PC-3 (cell line): ENCODE results near the gene MMP3. TPM values are rescaled to one million over a fixed set of nuclear protein-coding genes. Genes with fewer than 3 reads are reported as not detected.

Experiments used
- ATAC-seq: fragments of 200-7000 bp; cut with Tn5 transposase; 2 replicates; pipeline ENCODE4 v1.9.1; 2020; ENCODE audit warnings: mild to moderate bottlenecking, moderate library complexity
- BruUV-seq: library from RNA; stranded (reverse); fragments of 400-500 nt; replicated peaks from 2 replicates; lab custom pipeline; 2021; lab: Mats Ljungman, UMichigan
- CTCF ChIA-PET: fragments of 300-600 bp; sonication (Branson Sonifier 250); formaldehyde crosslinking; loops from one replicate; lab custom pipeline; 2022; ENCODE audit warnings: antibody characterized with exemption; lab: Charles Lee
- POLR2A ChIA-PET: fragments of 300-600 bp; sonication (Branson Sonifier 250); formaldehyde crosslinking; loops from one replicate; lab custom pipeline; 2022; ENCODE audit warnings: antibody characterized with exemption; ENCODE audit not compliant: unreplicated experiment; lab: Charles Lee
- DNase-seq: peaks from one replicate; pipeline ENCODE4 v3.0.0-alpha.2; 2015
- H2AFZ ChIP-seq: fragments of 300-600 bp; sonication (generic); 2 replicates; pipeline ENCODE4 v1.6.0; 2016; ENCODE audit warnings: antibody characterized with exemption, low read length
- H3F3A ChIP-seq: fragments of 300-600 bp; sonication (generic); one replicate; pipeline ENCODE4 v1.6.0; 2017; ENCODE audit warnings: antibody characterized with exemption, low read length, control low read depth, mild to moderate bottlenecking; ENCODE audit not compliant: unreplicated experiment
- H3K27ac ChIP-seq: fragments of 300-600 bp; sonication (generic); 2 replicates; pipeline ENCODE4 v1.5.1; 2016; ENCODE audit warnings: mild to moderate bottlenecking, low read length
- H3K27me3 ChIP-seq: fragments of 300-600 bp; sonication (generic); 2 replicates; pipeline ENCODE4 v1.6.1; 2016; ENCODE audit warnings: low read length, mixed read lengths
- H3K36me3 ChIP-seq: fragments of 300-600 bp; sonication (generic); 2 replicates; pipeline ENCODE4 v1.6.1; 2016; ENCODE audit warnings: low read depth, mixed run types, low read length, mixed read lengths
- H3K4me1 ChIP-seq: fragments of 300-600 bp; sonication (generic); 2 replicates; pipeline ENCODE4 v1.5.1; 2016; ENCODE audit warnings: low read length; ENCODE audit not compliant: insufficient read depth
- H3K4me2 ChIP-seq: fragments of 300-600 bp; sonication (generic); 2 replicates; pipeline ENCODE4 v1.6.0; 2016; ENCODE audit warnings: low read length
- H3K4me3 ChIP-seq: fragments of 300-600 bp; sonication (generic); 2 replicates; pipeline ENCODE4 v1.5.1; 2016; ENCODE audit warnings: mild to moderate bottlenecking, low read length, mixed read lengths
- H3K79me2 ChIP-seq: fragments of 300-600 bp; sonication (generic); 2 replicates; pipeline ENCODE4 v1.6.1; 2017; ENCODE audit warnings: low read length, mixed read lengths
- H3K9ac ChIP-seq: fragments of 300-600 bp; sonication (generic); 2 replicates; pipeline ENCODE4 v1.6.0; 2016; ENCODE audit warnings: mild to moderate bottlenecking, low read length
- H3K9me2 ChIP-seq: fragments of 300-600 bp; sonication (generic); replicated peaks from 2 replicates; pipeline ENCODE4 v1.6.1; 2016; ENCODE audit warnings: mixed run types, low read length, mixed read lengths
- H3K9me3 ChIP-seq: fragments of 300-600 bp; sonication (generic); 2 replicates; pipeline ENCODE4 v1.6.1; 2016; ENCODE audit warnings: low read length, mixed read lengths
- H4K20me1 ChIP-seq: fragments of 300-600 bp; sonication (generic); 2 replicates; pipeline ENCODE4 v1.6.1; 2016; ENCODE audit warnings: low read length, mixed read lengths
- EZH2 ChIP-seq: fragments of 300-600 bp; sonication (generic); IDR thresholded peaks from one replicate; pipeline ENCODE4 v1.6.1; 2017; ENCODE audit warnings: antibody characterized with exemption, mild to moderate bottlenecking, low read length; ENCODE audit not compliant: unreplicated experiment
- EZH2phosphoT487 ChIP-seq: fragments of 300-600 bp; sonication (generic); IDR thresholded peaks from 2 replicates; pipeline ENCODE4 v1.6.1; 2018; ENCODE audit warnings: mild to moderate bottlenecking, antibody characterized with exemption, low read length, borderline replicate concordance
- intact Hi-C: fragments of 100-400 bp; cut with micrococcal nuclease; formaldehyde crosslinking; loops from 2 replicates; pipeline ENCODE4 v1.9.0; 2023
- total RNA-seq: library from RNA; depleted of rRNA; stranded (reverse); fragments of >200 nt; gene quantifications from 2 replicates; pipeline ENCODE4 v1.2.3, GENCODE V29; 2014
- TF ChIP-seq, protein P1 (sequence below): fragments of 300-600 bp; sonication (generic); conservative IDR thresholded peaks from 2 replicates; pipeline ENCODE4 v1.5.1; 2017; ENCODE audit warnings: antibody characterized with exemption, low read depth, mild to moderate bottlenecking, low read length

Gene MMP3
- total RNA-seq, 1 experiment from 2014 or later, result not detected

GRCh38 chr11:102812188-102812587 is 31.2 kb downstream of the MMP3 start:
- Histone ChIP-seq H3K4me3 (no peak overlapping the region), H3K9ac (no peak overlapping the region), H3F3A (no peaks in the 10 kb centered on the region), H2AFZ (no peak overlapping the region), H3K4me2 (no peak overlapping the region), H3K36me3 (no peaks in the 10 kb centered on the region), H3K27ac (no peak overlapping the region), H3K9me2 (no peaks in the 10 kb centered on the region), H3K4me1 (0 out of 2 replicates have a peak, but pooled peaks cover 5% of the 10 kb centered on the region), H3K27me3 (no peaks in the 10 kb centered on the region), H3K9me3 (no peaks in the 10 kb centered on the region), H3K79me2 (no peaks in the 10 kb centered on the region), H4K20me1 (no peaks in the 10 kb centered on the region)
- BruUV-seq, result no TSS peak
- ATAC-seq, result no peak
- ChIA-PET CTCF (no interaction called here), POLR2A (no interaction called here)
- no peak for DNase-seq
- no peak for TF ChIP-seq EZH2
- TF ChIP-seq, protein P1, sequence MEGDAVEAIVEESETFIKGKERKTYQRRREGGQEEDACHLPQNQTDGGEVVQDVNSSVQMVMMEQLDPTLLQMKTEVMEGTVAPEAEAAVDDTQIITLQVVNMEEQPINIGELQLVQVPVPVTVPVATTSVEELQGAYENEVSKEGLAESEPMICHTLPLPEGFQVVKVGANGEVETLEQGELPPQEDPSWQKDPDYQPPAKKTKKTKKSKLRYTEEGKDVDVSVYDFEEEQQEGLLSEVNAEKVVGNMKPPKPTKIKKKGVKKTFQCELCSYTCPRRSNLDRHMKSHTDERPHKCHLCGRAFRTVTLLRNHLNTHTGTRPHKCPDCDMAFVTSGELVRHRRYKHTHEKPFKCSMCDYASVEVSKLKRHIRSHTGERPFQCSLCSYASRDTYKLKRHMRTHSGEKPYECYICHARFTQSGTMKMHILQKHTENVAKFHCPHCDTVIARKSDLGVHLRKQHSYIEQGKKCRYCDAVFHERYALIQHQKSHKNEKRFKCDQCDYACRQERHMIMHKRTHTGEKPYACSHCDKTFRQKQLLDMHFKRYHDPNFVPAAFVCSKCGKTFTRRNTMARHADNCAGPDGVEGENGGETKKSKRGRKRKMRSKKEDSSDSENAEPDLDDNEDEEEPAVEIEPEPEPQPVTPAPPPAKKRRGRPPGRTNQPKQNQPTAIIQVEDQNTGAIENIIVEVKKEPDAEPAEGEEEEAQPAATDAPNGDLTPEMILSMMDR, result no peak
- TF ChIP-seq EZH2phosphoT487, result no peak
- intact Hi-C loops, result no loop called here

DNA sequence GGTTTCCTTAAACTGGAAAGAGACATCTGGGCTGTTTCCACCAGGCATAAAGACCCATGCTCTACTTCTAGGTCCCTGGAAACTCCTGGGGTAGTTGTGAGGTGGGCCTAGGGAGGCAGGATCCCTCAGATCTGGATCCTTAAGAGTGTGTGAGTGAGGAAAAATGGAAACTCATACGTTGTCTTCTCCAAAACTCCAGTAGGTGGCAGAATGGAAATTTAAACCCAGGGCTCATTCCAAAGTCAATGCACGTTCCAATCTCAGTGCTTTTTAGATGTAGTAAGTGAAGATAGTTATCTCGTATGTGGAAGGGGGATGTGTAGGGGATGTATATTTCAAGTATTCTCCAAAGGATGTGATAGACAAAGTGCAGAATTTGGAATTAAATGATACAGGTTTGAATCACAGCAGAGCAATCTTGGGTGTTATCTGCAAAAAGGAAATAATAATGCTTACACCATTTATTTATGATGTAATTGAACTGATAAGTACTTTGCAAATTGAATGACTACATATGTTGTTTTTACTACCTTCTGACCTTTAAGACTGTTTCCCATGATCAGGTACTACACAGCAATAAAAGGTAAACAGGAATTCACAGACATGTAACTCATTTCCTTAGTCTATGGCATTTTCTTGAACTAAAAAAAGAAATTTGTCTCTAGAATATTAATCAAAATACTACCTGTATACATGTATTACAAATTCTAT is 32.3 kb downstream of the MMP3 start:
- POLR2A ChIA-PET, result no interaction called here
- CTCF ChIA-PET, result no interaction called here
- Histone ChIP-seq H3K4me3 (no peak overlapping the region), H3K79me2 (no peaks in the 10 kb centered on the region), H4K20me1 (no peaks in the 10 kb centered on the region), H3K27me3 (no peaks in the 10 kb centered on the region), H3K9me2 (no peaks in the 10 kb centered on the region), H3K27ac (no peak overlapping the region), H3K9me3 (no peaks in the 10 kb centered on the region), H3K4me1 (0 out of 2 replicates have a peak, but pooled peaks cover 5% of the 10 kb centered on the region), H2AFZ (0 out of 2 replicates have a peak overlapping the region, but pooled peaks have one; percentile 2), H3F3A (no peaks in the 10 kb centered on the region), H3K9ac (no peak overlapping the region), H3K4me2 (no peak overlapping the region), H3K36me3 (no peaks in the 10 kb centered on the region)
- no peak for TF ChIP-seq EZH2
- TF ChIP-seq, protein P1, result peak; percentile 88
- DNase-seq (peak; percentile 69), ATAC-seq (peak; percentile 86)
- no TSS peak for BruUV-seq
- intact Hi-C loops, result loop anchor here (1.0 kb wide), 4 partner anchors 78 to 244 kb away; no protein-coding TSS in a partner anchor

- intact Hi-C loops, result no loop called here
- H3K27me3 ChIP-seq, result no peaks in the 10 kb centered on the region
These were observed 33.4 kb downstream of the MMP3 start for GRCh38 chr11:102809971-102810370.

More at GRCh38 chr11:102809971-102810370, 33.4 kb downstream of the MMP3 start:
- Histone ChIP-seq H3K36me3 (no peaks in the 10 kb centered on the region), H4K20me1 (no peaks in the 10 kb centered on the region), H3K27ac (no peak overlapping the region), H3K4me2 (no peak overlapping the region), H3K9me3 (no peaks in the 10 kb centered on the region), H3K4me1 (0 out of 2 replicates have a peak, but pooled peaks cover 5% of the 10 kb centered on the region), H3F3A (no peaks in the 10 kb centered on the region), H3K79me2 (no peaks in the 10 kb centered on the region), H2AFZ (no peak overlapping the region), H3K9me2 (no peaks in the 10 kb centered on the region), H3K4me3 (no peak overlapping the region), H3K9ac (no peak overlapping the region)
- DNase-seq (no peak), ATAC-seq (no peak)
- POLR2A ChIA-PET, result no interaction called here
- TF ChIP-seq EZH2phosphoT487, result no peak
- TF ChIP-seq EZH2, result no peak
- TF ChIP-seq, protein P1, result no peak
- CTCF ChIA-PET, result interaction anchor here (1.0 kb wide), 1 partner anchor 131 kb away, joined by 5 read pairs; no protein-coding TSS in a partner anchor
- BruUV-seq, result no TSS peak
